HEK293 (cell line): ENCODE results near the gene POLR1B.

Source experiments
- CTCF ChIA-PET: fragments of 350-600 bp; formaldehyde crosslinking; extraction: SDS; loops from one replicate; lab custom pipeline; 2021; ENCODE audit warnings: antibody characterized with exemption; lab: Yijun Ruan, JAX
- POLR2A ChIA-PET: fragments of 300-600 bp; formaldehyde crosslinking; extraction: SDS; loops from one replicate; lab custom pipeline; 2020; ENCODE audit warnings: antibody characterized with exemption, inconsistent platforms; lab: Yijun Ruan, JAX
- H3K27ac ChIP-seq: fragments of 200-500 bp; sonication (Bioruptor generic); 2 replicates; pipeline ENCODE4 v1.5.1; 2014; ENCODE audit warnings: low read depth, low read length, control low read depth, inconsistent platforms; ENCODE audit errors: extremely low read depth
- H3K36me3 ChIP-seq, 2 experiments: fragments of 200-500 bp in 1 of 2; sonication (Bioruptor generic) in 1 of 2; 1 replicate in 1 of 2; 2 replicates in 1 of 2; pipeline ENCODE4 v1.5.1; 2014 to 2017; ENCODE audit warnings: inconsistent platforms in 2 of 2, low read length in 2 of 2; ENCODE audit not compliant: control insufficient read depth in 2 of 2, insufficient read depth in 1 of 2
- H3K4me1 ChIP-seq: fragments of 200-500 bp; sonication (Bioruptor generic); 2 replicates; pipeline ENCODE4 v1.5.1; 2014; ENCODE audit warnings: mild to moderate bottlenecking, low read length, inconsistent platforms; ENCODE audit not compliant: control insufficient read depth, insufficient read depth
- H3K4me3 ChIP-seq: 2 replicates; pipeline ENCODE4 v1.5.1; 2011; ENCODE audit warnings: low read depth, mild to moderate bottlenecking, control low read depth, low read length, moderate library complexity
- H3K9me3 ChIP-seq: fragments of 200-500 bp; sonication (Bioruptor generic); 2 replicates; pipeline ENCODE4 v1.5.1; 2014; ENCODE audit warnings: low read depth, low read length, inconsistent platforms; ENCODE audit not compliant: control insufficient read depth, insufficient read depth
- KLF10 ChIP-seq: fragments of 450-650 bp; IDR thresholded peaks from 2 replicates; pipeline ENCODE4 v1.5.1; 2018; ENCODE audit warnings: missing biosample characterization, mild to moderate bottlenecking, missing genetic modification characterization
- PRDM10 ChIP-seq: fragments of 450-650 bp; formaldehyde crosslinking; IDR thresholded peaks from 2 replicates; pipeline ENCODE4 v1.5.1; 2016; ENCODE audit warnings: missing biosample characterization, missing genetic modification characterization
- REPIN1 ChIP-seq: fragments of 450-650 bp; formaldehyde crosslinking; IDR thresholded peaks from 2 replicates; pipeline ENCODE4 v1.5.1; 2017; ENCODE audit warnings: missing biosample characterization, missing genetic modification characterization, low read depth
- SETDB1 ChIP-seq: IDR thresholded peaks from one replicate; pipeline ENCODE4 v1.6.1; 2017; ENCODE audit warnings: mild to moderate bottlenecking, low read length, moderate library complexity, mixed read lengths; ENCODE audit not compliant: insufficient read length
- TCF7L2 ChIP-seq: IDR thresholded peaks from 2 replicates; pipeline ENCODE4 v1.6.1; 2011; ENCODE audit warnings: low read depth, mild to moderate bottlenecking, inconsistent platforms, low read length, moderate library complexity, borderline replicate concordance
- ZBTB26 ChIP-seq: fragments of 450-650 bp; formaldehyde crosslinking; optimal IDR thresholded peaks from 2 replicates; pipeline ENCODE3; 2016; ENCODE audit warnings: missing biosample characterization, mild to moderate bottlenecking, missing genetic modification characterization
- ZFHX2 ChIP-seq: fragments of 450-650 bp; formaldehyde crosslinking; conservative IDR thresholded peaks from 2 replicates; pipeline ENCODE4 v1.5.1; 2016; ENCODE audit warnings: missing biosample characterization, missing genetic modification characterization
- ZFP37 ChIP-seq: fragments of 450-650 bp; formaldehyde crosslinking; IDR thresholded peaks from 2 replicates; pipeline ENCODE4 v1.5.1; 2016; ENCODE audit warnings: missing biosample characterization, missing genetic modification characterization
- ZFP69B ChIP-seq: fragments of 450-650 bp; formaldehyde crosslinking; IDR thresholded peaks from 2 replicates; pipeline ENCODE4 v1.5.1; 2016; ENCODE audit warnings: missing biosample characterization, missing genetic modification characterization
- ZNF175 ChIP-seq: fragments of 450-650 bp; formaldehyde crosslinking; IDR thresholded peaks from 2 replicates; pipeline ENCODE4 v1.5.1; 2016; ENCODE audit warnings: missing biosample characterization, missing genetic modification characterization
- ZNF19 ChIP-seq: fragments of 450-650 bp; formaldehyde crosslinking; IDR thresholded peaks from 2 replicates; pipeline ENCODE4; 2016; ENCODE audit warnings: missing biosample characterization, missing genetic modification characterization, low read depth
- ZNF211 ChIP-seq: fragments of 450-650 bp; formaldehyde crosslinking; IDR thresholded peaks from 2 replicates; pipeline ENCODE4 v1.5.1; 2016; ENCODE audit warnings: low read depth, missing biosample characterization, missing genetic modification characterization
- ZNF239 ChIP-seq: fragments of 450-650 bp; formaldehyde crosslinking; IDR thresholded peaks from 2 replicates; pipeline ENCODE4 v1.5.1; 2016; ENCODE audit warnings: missing biosample characterization, missing genetic modification characterization
- ZNF248 ChIP-seq: fragments of 450-650 bp; formaldehyde crosslinking; IDR thresholded peaks from 2 replicates; pipeline ENCODE4 v1.5.1; 2017; ENCODE audit warnings: missing biosample characterization, missing genetic modification characterization
- ZNF37A ChIP-seq: fragments of 450-650 bp; IDR thresholded peaks from 2 replicates; pipeline ENCODE4 v1.5.1; 2018; ENCODE audit warnings: missing biosample characterization, missing genetic modification characterization
- ZNF555 ChIP-seq: fragments of 450-650 bp; formaldehyde crosslinking; conservative IDR thresholded peaks from 2 replicates; pipeline ENCODE4 v1.5.1; 2017; ENCODE audit warnings: missing biosample characterization, mild to moderate bottlenecking, missing genetic modification characterization, inconsistent platforms
- ZNF558 ChIP-seq: fragments of 450-650 bp; formaldehyde crosslinking; IDR thresholded peaks from 2 replicates; pipeline ENCODE4 v1.5.1; 2016; ENCODE audit warnings: missing biosample characterization, missing genetic modification characterization
- ZNF560 ChIP-seq: fragments of 450-650 bp; formaldehyde crosslinking; IDR thresholded peaks from 2 replicates; pipeline ENCODE4 v1.5.1; 2017; ENCODE audit warnings: missing biosample characterization, missing genetic modification characterization, borderline replicate concordance
- ZNF600 ChIP-seq: fragments of 450-650 bp; formaldehyde crosslinking; IDR thresholded peaks from 2 replicates; pipeline ENCODE4 v1.5.1; 2016; ENCODE audit warnings: missing biosample characterization, missing genetic modification characterization
- ZNF610 ChIP-seq: fragments of 450-650 bp; formaldehyde crosslinking; IDR thresholded peaks from 2 replicates; pipeline ENCODE4 v1.5.1; 2016; ENCODE audit warnings: missing biosample characterization, missing genetic modification characterization, borderline replicate concordance
- ZNF660 ChIP-seq: fragments of 450-650 bp; IDR thresholded peaks from 2 replicates; pipeline ENCODE4 v1.5.1; 2018; ENCODE audit warnings: missing biosample characterization, mild to moderate bottlenecking, missing genetic modification characterization
- TF ChIP-seq, protein P1 (sequence below): fragments of 450-650 bp; formaldehyde crosslinking; IDR thresholded peaks from 2 replicates; pipeline ENCODE4 v1.5.1; 2017; ENCODE audit warnings: missing biosample characterization, missing genetic modification characterization
- TF ChIP-seq, protein P2 (sequence below): fragments of 450-650 bp; formaldehyde crosslinking; IDR thresholded peaks from 2 replicates; pipeline ENCODE4 v1.5.1; 2017; ENCODE audit warnings: missing biosample characterization, missing genetic modification characterization
- TF ChIP-seq, protein P3 (sequence below): fragments of 450-650 bp; formaldehyde crosslinking; IDR thresholded peaks from 2 replicates; pipeline ENCODE4 v1.5.1; 2016; ENCODE audit warnings: missing biosample characterization, missing genetic modification characterization

The POLR1B gene

DNA sequence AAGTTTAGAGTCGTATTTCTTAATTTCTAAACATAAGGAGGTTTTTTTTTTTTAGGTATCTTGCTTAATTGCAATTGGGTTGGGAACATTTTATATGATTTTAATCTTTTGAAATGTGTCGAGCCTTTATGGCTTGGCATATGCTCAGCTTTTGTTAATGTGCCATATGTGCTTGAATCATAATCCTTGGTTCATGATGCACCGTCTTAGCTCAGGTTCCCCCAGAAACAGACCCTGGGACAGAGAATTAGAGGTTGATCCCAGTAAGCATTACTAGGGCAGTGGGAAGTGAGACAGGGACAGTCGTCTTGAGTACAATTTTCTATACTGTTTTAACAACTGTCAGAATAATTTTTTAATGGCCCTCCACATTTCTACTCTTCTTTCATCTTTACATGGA, 51.5 kb downstream of the POLR1B start:
- peaks cover 0 to 6% of the 10 kb centered on the region in 2 experiments; a peak in 2 of 3 replicates for H3K36me3 ChIP-seq
- no peak for TF ChIP-seq ZFHX2 (tag by site-specific recombination)
- TF ChIP-seq, protein P1, sequence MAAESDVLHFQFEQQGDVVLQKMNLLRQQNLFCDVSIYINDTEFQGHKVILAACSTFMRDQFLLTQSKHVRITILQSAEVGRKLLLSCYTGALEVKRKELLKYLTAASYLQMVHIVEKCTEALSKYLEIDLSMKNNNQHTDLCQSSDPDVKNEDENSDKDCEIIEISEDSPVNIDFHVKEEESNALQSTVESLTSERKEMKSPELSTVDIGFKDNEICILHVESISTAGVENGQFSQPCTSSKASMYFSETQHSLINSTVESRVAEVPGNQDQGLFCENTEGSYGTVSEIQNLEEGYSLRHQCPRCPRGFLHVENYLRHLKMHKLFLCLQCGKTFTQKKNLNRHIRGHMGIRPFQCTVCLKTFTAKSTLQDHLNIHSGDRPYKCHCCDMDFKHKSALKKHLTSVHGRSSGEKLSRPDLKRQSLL (tag by site-specific recombination): no peak
- TF ChIP-seq ZNF175: no peak
- no peak for TF ChIP-seq ZFP69B (tag by site-specific recombination)
- TF ChIP-seq ZNF560 (tag by site-specific recombination): no peak
- TF ChIP-seq ZNF239 (tag by site-specific recombination): no peak
- TF ChIP-seq ZNF19: no peak
- TF ChIP-seq, protein P2, sequence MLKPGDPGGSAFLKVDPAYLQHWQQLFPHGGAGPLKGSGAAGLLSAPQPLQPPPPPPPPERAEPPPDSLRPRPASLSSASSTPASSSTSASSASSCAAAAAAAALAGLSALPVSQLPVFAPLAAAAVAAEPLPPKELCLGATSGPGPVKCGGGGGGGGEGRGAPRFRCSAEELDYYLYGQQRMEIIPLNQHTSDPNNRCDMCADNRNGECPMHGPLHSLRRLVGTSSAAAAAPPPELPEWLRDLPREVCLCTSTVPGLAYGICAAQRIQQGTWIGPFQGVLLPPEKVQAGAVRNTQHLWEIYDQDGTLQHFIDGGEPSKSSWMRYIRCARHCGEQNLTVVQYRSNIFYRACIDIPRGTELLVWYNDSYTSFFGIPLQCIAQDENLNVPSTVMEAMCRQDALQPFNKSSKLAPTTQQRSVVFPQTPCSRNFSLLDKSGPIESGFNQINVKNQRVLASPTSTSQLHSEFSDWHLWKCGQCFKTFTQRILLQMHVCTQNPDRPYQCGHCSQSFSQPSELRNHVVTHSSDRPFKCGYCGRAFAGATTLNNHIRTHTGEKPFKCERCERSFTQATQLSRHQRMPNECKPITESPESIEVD (tag by site-specific recombination): no peak
- TF ChIP-seq REPIN1: no peak
- TF ChIP-seq, protein P3, sequence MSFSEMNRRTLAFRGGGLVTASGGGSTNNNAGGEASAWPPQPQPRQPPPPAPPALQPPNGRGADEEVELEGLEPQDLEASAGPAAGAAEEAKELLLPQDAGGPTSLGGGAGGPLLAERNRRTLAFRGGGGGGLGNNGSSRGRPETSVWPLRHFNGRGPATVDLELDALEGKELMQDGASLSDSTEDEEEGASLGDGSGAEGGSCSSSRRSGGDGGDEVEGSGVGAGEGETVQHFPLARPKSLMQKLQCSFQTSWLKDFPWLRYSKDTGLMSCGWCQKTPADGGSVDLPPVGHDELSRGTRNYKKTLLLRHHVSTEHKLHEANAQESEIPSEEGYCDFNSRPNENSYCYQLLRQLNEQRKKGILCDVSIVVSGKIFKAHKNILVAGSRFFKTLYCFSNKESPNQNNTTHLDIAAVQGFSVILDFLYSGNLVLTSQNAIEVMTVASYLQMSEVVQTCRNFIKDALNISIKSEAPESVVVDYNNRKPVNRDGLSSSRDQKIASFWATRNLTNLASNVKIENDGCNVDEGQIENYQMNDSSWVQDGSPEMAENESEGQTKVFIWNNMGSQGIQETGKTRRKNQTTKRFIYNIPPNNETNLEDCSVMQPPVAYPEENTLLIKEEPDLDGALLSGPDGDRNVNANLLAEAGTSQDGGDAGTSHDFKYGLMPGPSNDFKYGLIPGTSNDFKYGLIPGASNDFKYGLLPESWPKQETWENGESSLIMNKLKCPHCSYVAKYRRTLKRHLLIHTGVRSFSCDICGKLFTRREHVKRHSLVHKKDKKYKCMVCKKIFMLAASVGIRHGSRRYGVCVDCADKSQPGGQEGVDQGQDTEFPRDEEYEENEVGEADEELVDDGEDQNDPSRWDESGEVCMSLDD (tag by site-specific recombination): no peak
- no peak for TF ChIP-seq ZNF558 (tag by site-specific recombination)
- TF ChIP-seq SETDB1: no peak
- no peak for TF ChIP-seq ZFP37
- no peak for TF ChIP-seq ZNF248 (tag by site-specific recombination)
- TF ChIP-seq KLF10 (tag by site-specific recombination): no peak
- no peak for TF ChIP-seq ZNF610 (tag by site-specific recombination)
- TF ChIP-seq TCF7L2: no peak
- no peak for TF ChIP-seq ZNF660
- TF ChIP-seq ZNF37A (tag by site-specific recombination): no peak
- TF ChIP-seq ZNF600 (tag by site-specific recombination): no peak
- no peak overlapping the region for H3K4me3 ChIP-seq
- CTCF ChIA-PET: no interaction called here
- POLR2A ChIA-PET: no interaction called here
- H3K9me3 ChIP-seq: no peaks in the 10 kb centered on the region
- no peak overlapping the region for H3K27ac ChIP-seq
- H3K4me1 ChIP-seq: no peaks in the 10 kb centered on the region

DNA sequence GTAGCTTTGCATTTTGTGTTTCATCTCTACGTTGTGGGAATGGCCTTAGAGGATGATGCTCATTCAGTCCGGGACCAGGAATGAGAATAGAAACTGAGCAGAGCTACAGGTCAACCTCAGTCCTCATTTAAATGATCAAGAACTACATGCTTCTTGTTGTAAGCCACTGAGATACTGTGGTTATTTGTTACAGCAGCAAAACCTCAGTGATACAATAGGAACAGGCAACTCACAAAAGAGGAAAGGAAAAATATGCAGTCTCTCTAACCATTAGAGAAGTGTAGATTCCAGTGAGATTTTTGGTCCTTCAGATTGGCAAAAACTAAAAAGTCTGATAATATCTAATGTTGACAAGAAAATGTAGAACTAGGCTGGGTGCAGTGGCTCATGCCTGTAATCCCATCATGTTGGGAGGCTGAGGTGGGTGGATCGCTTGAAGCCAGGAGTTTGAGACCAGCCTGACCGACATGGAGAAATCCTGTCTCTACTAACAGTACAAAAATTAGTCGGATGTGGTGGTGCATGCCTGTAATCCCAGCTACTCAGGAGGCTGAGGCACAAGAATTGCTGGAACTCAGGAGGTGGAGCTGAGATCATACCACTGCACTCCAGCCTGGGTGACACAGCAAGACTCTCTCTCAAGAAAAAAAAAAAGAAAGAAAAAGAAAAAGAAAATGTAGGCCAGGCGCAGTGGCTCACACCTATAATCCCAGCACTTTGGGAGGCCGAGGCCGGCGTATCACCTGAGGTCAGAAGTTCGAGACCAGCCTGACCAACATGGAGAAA, 55.5 kb downstream of the POLR1B start:
- H3K4me3 ChIP-seq: no peak overlapping the region
- TF ChIP-seq ZNF211 (tag by site-specific recombination) (no peak), ZBTB26 (tag by site-specific recombination) (no peak), ZNF555 (no peak), PRDM10 (tag by site-specific recombination) (0 out of 2 replicates have a peak, but pooled peaks have one; percentile 19)
- TF ChIP-seq, all 188 proteins: peak for 1
- Histone ChIP-seq H3K36me3 (no peaks in the 10 kb centered on the region), H3K27ac (no peak overlapping the region), H3K9me3 (no peaks in the 10 kb centered on the region), H3K4me1 (no peaks in the 10 kb centered on the region)
- ChIA-PET POLR2A (no interaction called here), CTCF (interaction anchor here (0.5 to 6.4 kb wide), 8 partner anchors 9 to 344 kb away, joined by 3 to 103 read pairs (median 3); no protein-coding TSS in a partner anchor)
